Heart left ventricle (tissue), 16 donors: ENCODE results near the gene PRSS36. TPM values are rescaled to one million over a fixed set of nuclear protein-coding genes. Genes with fewer than 3 reads are reported as not detected.
A peak's percentile ranks its signal among the peaks of the same experiment; 100 is the strongest.
"Not testable (repeated sequence)": the region's sequence is repeated elsewhere in the genome, so short reads cannot be mapped to it uniquely, and the experiment has no call there.

Experiments used
- ATAC-seq, 4 donors: fragments of 200-7000 bp; cut with Tn5 transposase; one replicate each; pipeline ENCODE4 v1.9.1; 2020 to 2022; ENCODE audit warnings: moderate library complexity in 4 of 4, mild to moderate bottlenecking in 3 of 4, moderate number of reproducible peaks in 1 of 4
- DNase-seq, 5 donors: peaks; one replicate each; pipeline ENCODE4 v3.0.0-alpha.2; 2020
- H3K27ac ChIP-seq, 12 donors: fragments of 200-600 bp; sonication (generic) in 4 of 12; one replicate each; pipeline versions ENCODE4 v1.5.0 to v1.8.0; 2016 to 2022; ENCODE audit warnings: mild to moderate bottlenecking in 2 of 12
- H3K27me3 ChIP-seq, 9 donors: fragments of 200-600 bp; sonication (generic) in 2 of 9; one replicate each; pipeline versions ENCODE4 v1.5.1 to v1.8.0; 2016 to 2022; ENCODE audit warnings: mild to moderate bottlenecking in 3 of 9
- H3K36me3 ChIP-seq, 9 donors: fragments of 200-600 bp; sonication (generic) in 2 of 9; one replicate each; pipeline versions ENCODE4 v1.5.0 to v1.8.0; 2018 to 2022; ENCODE audit warnings: mild to moderate bottlenecking in 2 of 9
- H3K4me1 ChIP-seq, 12 donors: fragments of 200-600 bp; sonication (generic) in 4 of 12; one replicate each; pipeline versions ENCODE4 v1.5.0 to v1.8.0; 2016 to 2022; ENCODE audit warnings: mild to moderate bottlenecking in 3 of 12
- H3K4me3 ChIP-seq, 12 donors: fragments of 200-600 bp; sonication (generic) in 4 of 12; one replicate each; pipeline versions ENCODE4 v1.5.0 to v1.8.0; 2017 to 2022; ENCODE audit warnings: mild to moderate bottlenecking in 9 of 12, moderate library complexity in 4 of 12
- H3K9me3 ChIP-seq, 12 donors: fragments of 200-600 bp; sonication (generic) in 4 of 12; one replicate each; pipeline versions ENCODE4 v1.5.0 to v1.8.0; 2016 to 2022; ENCODE audit warnings: mild to moderate bottlenecking in 1 of 12
- POLR2A ChIP-seq, 2 donors: fragments of 450-650 bp; IDR thresholded peaks; one replicate each; pipeline ENCODE4 v1.6.1; 2017; ENCODE audit warnings: antibody characterized with exemption in 2 of 2, mild to moderate bottlenecking in 2 of 2, moderate library complexity in 2 of 2
- WGBS, 4 donors: extraction: QIAGEN DNeasy Blood & Tissue Kit in 2 of 4; methylation state at CpG; one replicate each; pipeline versions ENCODE4 v1.1.5 to v1.1.7; 2013 to 2018; 5-methylcytosine and 5-hydroxymethylcytosine counted together
- intact Hi-C, 10 donors: fragments of 100-400 bp; cut with DNase I; formaldehyde crosslinking; loops; one replicate each; pipeline versions ENCODE4 v1.11.1 to v1.14.2; 2022
- polyA plus RNA-seq, 2 donors: library from polyadenylated mRNA; stranded (reverse); fragments of 200-250 nt; gene quantifications; one replicate each; pipeline ENCODE4 v1.2.3, GENCODE V29; 2013
- total RNA-seq, 9 donors: library from RNA; depleted of rRNA in 2 of 9; stranded (reverse); fragments of >200 nt in 2 of 9; fragmentation: NEBNext Ultra II Directional in 3 of 9; extraction: Animal tissue kit (Norgen Biotek cat#: 25700) in 3 of 9; gene quantifications; one replicate each; pipeline versions ENCODE4 v1.1.0 to v1.2.4, GENCODE V29; 2016 to 2023
- TF ChIP-seq, protein P1 (sequence below), 12 donors: fragments of 200-600 bp; sonication (generic) in 4 of 12; IDR thresholded peaks; one replicate each; pipeline versions ENCODE4 v1.5.0 to v1.8.0; 2018 to 2022; ENCODE audit warnings: antibody characterized with exemption in 12 of 12, mild to moderate bottlenecking in 5 of 12
- donor health status: ischemic (EF 13 %, LVEDD 7.1; RV severe dilation, severe dysfunction).
- donor health status: healthy with polysubstance abuse.
- donor health status: DM: no; HTN: yes; CAD: no.
- donor health status: DM: no; HTN: no; CAD: no.
- donor health status: ischemic (EF 25% LVEDD 6.9; RV normal size, moderate dysfunction).
- donor health status: ischemic (EF 25% LVEDD 5.7; RV mildly dilated, moderate dysfunction).
- donor health status: healthy.
- donor health status: DM: yes; HTN: yes; CAD: no.
- donor health status: ischemic (EF 35%, LVEDD 5.7; RV mildly dilated, moderate dysfunction).
- donor health status: nonischemic (EF 11% LVEDD 7.7; RV severe dilation, severe dysfunction).
- donor health status: DM: yes; HTN: yes; CAD: no.
- donor health status: PGD.
- donor health status: ischemic (EF 29% LVEDD 5.4; RV normal size, mild dysfunction).
- donor health status: nonischemic (EF 23%, LVEDD 6.1; RV moderate dilation, normal function).

PRSS36 gene
- total and polyA plus RNA-seq, 11 donors, result 0.35 to 5.1 (median 1.2) TPM

DNA sequence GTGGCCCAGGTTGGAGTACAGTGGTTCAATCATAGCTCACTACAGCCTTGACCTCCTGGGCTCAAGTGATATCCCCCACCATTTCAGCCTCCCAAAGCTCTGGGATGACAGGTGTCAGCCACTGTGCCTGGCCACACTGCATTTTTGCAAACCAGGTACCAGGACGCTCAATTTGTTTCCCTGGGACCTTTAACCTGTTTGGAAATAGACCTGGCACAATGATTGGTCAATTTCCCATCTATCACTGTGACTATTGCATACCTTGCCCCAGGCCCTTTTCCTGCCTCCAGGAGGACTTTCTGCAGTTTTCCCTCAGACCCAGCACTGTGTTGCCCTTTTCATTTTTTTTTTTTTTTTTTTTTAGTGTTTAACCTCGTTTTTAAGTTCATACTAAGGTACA, 19.0 kb upstream of the PRSS36 start:
- no peak for DNase-seq
- Histone ChIP-seq H3K4me3 (no peak overlapping the region), H3K9me3 (no peaks in the 10 kb centered on the region), H3K27ac (peak overlapping the region in 1 of 12 donors; percentile 5), H3K36me3 (no peaks in the 10 kb centered on the region), H3K27me3 (no peaks in the 10 kb centered on the region), H3K4me1 (peaks cover 0 to 10% (median 0%) of the 10 kb centered on the region in 12 donors)
- intact Hi-C loops, result no loop called here
- WGBS, 4 donors, result 64 to 83% (median 71%) methylated on average over 2 of the region's 2 CpGs
- no peak for ATAC-seq
- no peak for TF ChIP-seq POLR2A (IDR thresholded peaks at IDR 0.05)
- TF ChIP-seq, protein P1, sequence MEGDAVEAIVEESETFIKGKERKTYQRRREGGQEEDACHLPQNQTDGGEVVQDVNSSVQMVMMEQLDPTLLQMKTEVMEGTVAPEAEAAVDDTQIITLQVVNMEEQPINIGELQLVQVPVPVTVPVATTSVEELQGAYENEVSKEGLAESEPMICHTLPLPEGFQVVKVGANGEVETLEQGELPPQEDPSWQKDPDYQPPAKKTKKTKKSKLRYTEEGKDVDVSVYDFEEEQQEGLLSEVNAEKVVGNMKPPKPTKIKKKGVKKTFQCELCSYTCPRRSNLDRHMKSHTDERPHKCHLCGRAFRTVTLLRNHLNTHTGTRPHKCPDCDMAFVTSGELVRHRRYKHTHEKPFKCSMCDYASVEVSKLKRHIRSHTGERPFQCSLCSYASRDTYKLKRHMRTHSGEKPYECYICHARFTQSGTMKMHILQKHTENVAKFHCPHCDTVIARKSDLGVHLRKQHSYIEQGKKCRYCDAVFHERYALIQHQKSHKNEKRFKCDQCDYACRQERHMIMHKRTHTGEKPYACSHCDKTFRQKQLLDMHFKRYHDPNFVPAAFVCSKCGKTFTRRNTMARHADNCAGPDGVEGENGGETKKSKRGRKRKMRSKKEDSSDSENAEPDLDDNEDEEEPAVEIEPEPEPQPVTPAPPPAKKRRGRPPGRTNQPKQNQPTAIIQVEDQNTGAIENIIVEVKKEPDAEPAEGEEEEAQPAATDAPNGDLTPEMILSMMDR (IDR thresholded peaks at IDR 0.05), result no peak

DNA sequence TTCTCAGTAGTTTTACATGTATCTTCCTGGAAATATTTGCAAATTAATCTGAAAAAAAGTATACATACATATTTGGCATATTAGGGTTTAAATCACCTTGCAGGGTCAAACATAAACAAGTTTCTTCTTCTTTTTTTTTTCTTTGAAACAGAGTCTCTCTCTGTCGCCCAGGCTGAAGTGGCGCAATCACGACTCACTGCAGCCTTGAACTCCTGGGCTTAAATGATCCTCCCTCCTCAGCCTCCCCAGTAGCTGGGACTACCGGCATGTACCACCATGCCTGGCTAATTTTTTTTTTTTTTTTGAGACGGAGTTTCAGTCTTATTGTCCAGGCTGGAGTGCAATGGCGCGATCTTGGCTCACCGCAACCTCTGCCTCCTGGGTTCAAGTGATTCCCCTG, 17.4 kb upstream of the PRSS36 start:
- ATAC-seq (no peak), DNase-seq (no peak)
- Histone ChIP-seq H3K9me3 (no peaks in the 10 kb centered on the region), H3K27ac (no peak overlapping the region), H3K4me3 (no peak overlapping the region), H3K36me3 (no peaks in the 10 kb centered on the region), H3K27me3 (no peaks in the 10 kb centered on the region), H3K4me1 (peaks cover 0 to 10% (median 0%) of the 10 kb centered on the region in 12 donors)
- TF ChIP-seq POLR2A (IDR thresholded peaks at IDR 0.05), result no peak
- TF ChIP-seq, protein P1 (IDR thresholded peaks at IDR 0.05), result no peak
- 88 to 94% (median 93%) methylated on average over 8 of the region's 8 CpGs for WGBS, 4 donors
- intact Hi-C loops, result no loop called here

- ATAC-seq (peak in 2 of 4 donors; percentile 28 to 68), DNase-seq (peak in 1 of 5 donors; percentile 70)
- H3K36me3 ChIP-seq, result no peaks in the 10 kb centered on the region
- H3K9me3 ChIP-seq, result no peaks in the 10 kb centered on the region
- 39 to 60% (median 49%) methylated on average over 8 of the region's 8 CpGs for WGBS, 4 donors
- intact Hi-C loops, result loop anchor here in 1 of 10 donors (10.0 kb wide), 1 partner anchor 182 kb away; no protein-coding TSS in a partner anchor
- H3K4me3 ChIP-seq, result no peak overlapping the region
- no peak overlapping the region for H3K27ac ChIP-seq
- H3K27me3 ChIP-seq, result peaks cover 0 to 4% (median 0%) of the 10 kb centered on the region in 9 donors
- peaks cover 0 to 7% (median 0%) of the 10 kb centered on the region in 12 donors for H3K4me1 ChIP-seq
- TF ChIP-seq, protein P1 (IDR thresholded peaks at IDR 0.05), result no peak
- TF ChIP-seq POLR2A (IDR thresholded peaks at IDR 0.05), result no peak
Measured at GRCh38 chr16:31157136-31157535, 7.3 kb upstream of the PRSS36 start.

DNA sequence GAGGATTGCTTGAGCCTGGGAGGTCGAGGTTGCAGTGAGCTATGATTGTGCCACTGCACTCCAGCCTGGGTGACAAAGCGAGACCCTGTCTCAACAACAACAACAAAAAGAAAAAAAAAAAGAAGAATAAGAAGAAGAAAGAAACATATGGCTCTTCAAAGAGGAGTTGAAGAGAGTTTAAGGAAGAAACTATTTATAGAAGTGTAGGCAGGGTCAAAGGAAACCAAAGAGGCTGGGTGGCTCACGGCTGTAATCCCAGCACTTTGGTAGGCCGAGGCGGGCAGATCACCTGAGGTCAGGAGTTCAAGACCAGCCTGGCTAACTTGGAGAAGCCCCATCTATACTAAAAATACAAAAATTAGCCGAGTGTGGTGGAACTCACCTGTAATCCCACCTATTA, 1.1 kb upstream of the PRSS36 start:
- not testable (repeated sequence) for ATAC-seq, H3K4me3 ChIP-seq, H3K9me3 ChIP-seq, H3K36me3 ChIP-seq, DNase-seq
- intact Hi-C loops, result loop anchor here in 1 of 10 donors (10.0 kb wide), 1 partner anchor 176 kb away; no protein-coding TSS in a partner anchor
- peak overlapping the region in 1 of 12 donors; percentile 71 for H3K27ac ChIP-seq
- H3K4me1 ChIP-seq, result peaks cover 0 to 29% (median 0%) of the 10 kb centered on the region in 12 donors
- WGBS, 4 donors, result 78 to 85% (median 81%) methylated on average over 6 of the region's 6 CpGs
- peaks cover 0 to 15% (median 7%) of the 10 kb centered on the region in 9 donors for H3K27me3 ChIP-seq

DNA sequence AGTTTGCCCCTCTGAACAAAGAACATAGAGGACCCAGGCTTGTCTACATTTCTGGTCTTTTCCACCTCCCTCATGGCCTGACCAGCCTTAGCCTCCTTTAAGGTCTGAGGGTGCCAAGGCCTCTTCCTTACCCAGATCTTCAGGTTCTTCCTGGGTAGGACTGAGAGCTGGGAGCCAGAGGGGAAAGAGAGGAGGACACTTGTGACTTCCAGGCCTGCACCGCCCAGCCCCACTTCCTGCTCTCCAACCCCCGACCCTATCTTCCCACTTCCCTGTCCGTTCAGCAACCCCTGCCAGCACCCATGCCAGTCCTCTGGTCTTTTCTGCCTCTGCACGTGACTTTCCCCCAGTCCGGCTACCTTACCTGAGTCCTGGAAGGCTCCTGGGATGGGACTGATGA, 534 bp downstream of the PRSS36 start:
- Histone ChIP-seq H3K27me3 (peaks cover 0 to 15% (median 7%) of the 10 kb centered on the region in 9 donors), H3K4me3 (peak overlapping the region in 1 of 12 donors; percentile 20), H3K27ac (peak overlapping the region in 1 of 12 donors; percentile 71), H3K9me3 (no peaks in the 10 kb centered on the region), H3K4me1 (peaks cover 0 to 29% (median 0%) of the 10 kb centered on the region in 12 donors), H3K36me3 (no peaks in the 10 kb centered on the region)
- ATAC-seq (peak in 3 of 4 donors; percentile 35 to 56 (median 43)), DNase-seq (no peak)
- intact Hi-C loops, result loop anchor here in 5 of 10 donors (5.0 to 10.0 kb wide), 3 partner anchors 162 to 295 kb away; partner anchors contain the start of genes HSD3B7 (in 4 of the 5) and ZNF843 (in 1 of the 5)
- TF ChIP-seq, protein P1 (IDR thresholded peaks at IDR 0.05), result no peak
- no peak for TF ChIP-seq POLR2A (IDR thresholded peaks at IDR 0.05)
- WGBS, 4 donors, result 60 to 69% (median 68%) methylated on average over 5 of the region's 5 CpGs
